Stimulated activated CD8-positive, alpha-beta memory T cell treated with anti-CD3 and anti-CD28 coated beads, Interleukin-2, amount 100 ng/mL, for 1 hour (primary cell): ENCODE measurements around the gene CAPN2.
"Not testable (repeated sequence)": the region's sequence is repeated elsewhere in the genome, so short reads cannot be mapped to it uniquely, and the experiment has no call there.

Experiments
- DNase-seq, 2 donors: peaks; one replicate each; pipeline ENCODE4 v3.0.0-alpha.2; 2020; ENCODE audit warnings: low read depth in 2 of 2

The CAPN2 gene

GRCh38 chr1:223717123-223717522 is 4.8 kb downstream of the CAPN2 start:
- no peak for DNase-seq

DNA sequence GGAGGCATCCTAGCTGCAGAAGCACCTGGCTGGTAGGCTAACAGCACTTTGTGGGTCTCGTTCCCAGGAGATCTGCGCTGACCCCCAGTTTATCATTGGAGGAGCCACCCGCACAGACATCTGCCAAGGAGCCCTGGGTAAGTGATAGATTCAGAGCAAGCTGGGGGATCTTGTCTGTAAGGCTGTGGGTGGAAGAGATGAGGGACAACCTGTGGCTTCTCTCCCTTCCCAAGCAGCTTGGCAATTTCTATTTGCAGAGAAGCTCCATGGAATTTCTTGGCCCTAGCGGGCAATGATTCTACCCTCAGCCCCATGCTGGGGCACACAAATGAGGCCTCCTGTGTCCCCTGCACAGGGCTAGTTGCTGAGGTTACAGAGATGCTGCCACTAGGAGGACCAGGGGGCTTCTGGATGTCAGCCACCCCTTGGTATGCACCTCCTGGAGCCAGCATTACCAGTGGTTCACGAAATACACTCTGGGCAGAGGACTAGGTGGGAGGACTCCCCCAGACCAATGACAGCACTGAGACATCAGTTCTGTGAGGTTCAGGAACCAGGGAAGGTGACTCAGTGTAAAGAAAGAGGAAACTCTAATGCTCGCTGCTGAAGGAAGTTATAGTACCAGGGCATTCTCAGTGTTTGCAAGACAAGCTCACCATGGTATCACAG is 5.5 kb downstream of the CAPN2 start:
- DNase-seq = no peak

DNA sequence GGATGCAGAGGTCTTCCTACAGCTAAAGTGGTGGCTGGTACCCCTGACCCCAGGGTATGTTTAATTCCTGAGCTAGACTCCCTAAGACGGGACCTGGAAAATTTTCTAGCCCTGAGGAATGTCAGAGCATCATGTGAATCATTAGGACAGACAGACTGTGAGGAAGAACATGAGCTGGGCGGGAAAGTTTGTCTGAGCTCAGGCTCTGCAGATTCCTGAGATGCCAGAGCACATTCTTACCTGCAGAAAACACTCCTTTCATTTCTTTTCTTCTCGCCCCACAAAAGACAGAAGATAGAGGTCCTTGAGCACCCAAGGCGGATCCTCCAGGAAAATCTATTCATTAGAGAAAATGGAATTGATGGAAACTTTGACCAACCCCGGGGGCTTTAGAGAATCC is 6.5 kb downstream of the CAPN2 start:
- DNase-seq = no peak

- DNase-seq = no peak
Observed at GRCh38 chr1:223720971-223721591, 8.7 kb downstream of the CAPN2 start.

DNA sequence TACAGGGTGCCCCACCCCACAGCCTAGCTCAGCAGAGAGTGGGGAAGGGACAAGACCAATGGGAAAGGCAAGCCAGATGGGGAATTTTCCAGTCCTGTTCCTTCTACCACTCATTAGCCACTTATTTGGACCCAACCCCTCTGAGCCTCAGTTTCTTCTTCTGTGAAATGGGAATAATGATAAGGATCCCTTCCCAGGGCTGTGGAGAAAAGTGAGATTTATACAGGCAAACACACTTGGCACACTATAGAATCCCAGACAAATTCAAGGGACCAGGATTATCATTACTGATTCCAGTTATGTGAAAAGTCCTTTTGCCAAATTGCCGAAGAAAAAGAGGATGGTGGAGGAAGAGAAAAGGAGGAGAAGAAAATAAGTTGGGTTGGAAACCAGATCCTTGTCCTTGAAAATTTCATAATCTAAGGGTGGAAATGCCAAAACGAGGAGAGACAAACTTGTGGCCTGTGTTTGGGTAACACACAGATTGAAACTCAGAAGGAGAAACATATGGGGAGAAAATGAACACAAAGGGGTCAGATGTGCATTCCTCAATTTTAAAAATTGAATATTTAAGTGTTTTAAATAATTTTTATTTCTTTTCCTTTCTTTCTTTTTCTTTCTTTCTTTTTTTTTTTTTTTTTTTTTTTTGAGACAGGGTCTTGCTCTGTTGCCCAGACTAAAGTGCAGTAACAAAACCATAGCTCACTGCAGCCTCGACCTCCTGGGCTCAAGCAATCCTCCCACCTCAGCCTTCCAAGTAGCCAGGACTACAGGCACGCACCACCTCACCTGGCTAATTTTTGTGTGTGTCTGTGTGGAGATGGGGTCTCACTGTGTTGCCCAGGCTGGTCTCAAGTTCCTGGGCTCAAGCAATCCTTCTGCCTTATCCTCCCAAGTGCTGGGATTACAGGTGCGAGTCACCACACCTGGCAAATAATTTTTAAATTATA is 9.6 kb downstream of the CAPN2 start:
- DNase-seq = no peak

- DNase-seq = no peak
Observed at GRCh38 chr1:223723351-223723904, 11.1 kb downstream of the CAPN2 start.

GRCh38 chr1:223724376-223724775 is 12.0 kb downstream of the CAPN2 start:
- no peak for DNase-seq

- DNase-seq = no peak
Observed at GRCh38 chr1:223725578-223725977, 13.2 kb downstream of the CAPN2 start.

DNA sequence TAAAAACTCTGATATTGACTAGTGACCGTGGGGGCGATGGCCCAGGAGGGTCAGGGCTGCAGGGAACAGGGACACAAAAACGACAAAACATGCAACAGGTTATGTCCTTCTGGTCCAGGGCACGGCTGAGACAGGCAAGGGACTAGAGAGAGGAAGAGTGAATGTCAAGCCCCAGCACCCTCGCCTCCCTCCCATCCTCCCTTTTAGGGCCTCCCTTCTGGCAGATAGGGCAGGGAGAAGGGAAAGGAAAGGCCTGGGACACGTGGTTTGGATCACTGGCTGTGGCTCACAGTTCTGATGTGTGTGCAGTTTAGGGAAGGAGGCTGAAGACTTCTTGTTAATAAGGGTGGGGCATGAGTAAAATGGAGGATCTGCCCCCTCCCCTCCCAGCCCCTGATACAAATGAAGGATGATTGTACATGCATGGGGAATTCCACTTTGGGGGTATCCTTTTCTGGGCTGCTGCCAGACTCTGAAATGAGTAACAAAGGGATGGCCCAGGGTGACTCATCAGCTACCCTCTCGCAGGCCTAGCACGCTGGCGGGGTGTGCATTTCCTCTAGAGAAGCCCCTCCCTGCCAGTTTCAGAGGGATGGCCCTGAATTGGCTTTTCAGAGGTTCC is 14.2 kb downstream of the CAPN2 start:
- DNase-seq = peak; percentile 74 to 79

- no peak for DNase-seq
Observed at GRCh38 chr1:223727541-223727940, 15.2 kb downstream of the CAPN2 start.

DNA sequence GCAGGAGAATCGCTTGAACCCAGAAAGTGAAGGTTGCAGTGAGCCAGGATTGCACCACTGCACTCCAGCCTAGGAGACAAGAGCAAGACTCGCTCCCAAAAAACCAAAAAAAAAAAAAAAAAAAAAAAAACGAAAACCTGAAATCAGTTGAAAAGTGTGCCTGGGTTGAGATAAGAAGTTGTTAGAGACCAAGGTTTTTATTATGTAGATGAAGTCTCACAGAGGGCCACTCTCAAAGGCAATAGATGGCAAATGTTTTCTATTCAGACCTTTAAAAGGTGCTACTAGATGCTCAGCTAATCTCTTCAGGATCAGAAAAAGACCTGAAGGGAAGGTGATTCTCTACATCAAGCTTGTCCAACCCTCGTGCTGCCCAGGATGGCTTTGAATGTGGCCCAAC is 17.6 kb downstream of the CAPN2 start:
- no peak for DNase-seq

DNA sequence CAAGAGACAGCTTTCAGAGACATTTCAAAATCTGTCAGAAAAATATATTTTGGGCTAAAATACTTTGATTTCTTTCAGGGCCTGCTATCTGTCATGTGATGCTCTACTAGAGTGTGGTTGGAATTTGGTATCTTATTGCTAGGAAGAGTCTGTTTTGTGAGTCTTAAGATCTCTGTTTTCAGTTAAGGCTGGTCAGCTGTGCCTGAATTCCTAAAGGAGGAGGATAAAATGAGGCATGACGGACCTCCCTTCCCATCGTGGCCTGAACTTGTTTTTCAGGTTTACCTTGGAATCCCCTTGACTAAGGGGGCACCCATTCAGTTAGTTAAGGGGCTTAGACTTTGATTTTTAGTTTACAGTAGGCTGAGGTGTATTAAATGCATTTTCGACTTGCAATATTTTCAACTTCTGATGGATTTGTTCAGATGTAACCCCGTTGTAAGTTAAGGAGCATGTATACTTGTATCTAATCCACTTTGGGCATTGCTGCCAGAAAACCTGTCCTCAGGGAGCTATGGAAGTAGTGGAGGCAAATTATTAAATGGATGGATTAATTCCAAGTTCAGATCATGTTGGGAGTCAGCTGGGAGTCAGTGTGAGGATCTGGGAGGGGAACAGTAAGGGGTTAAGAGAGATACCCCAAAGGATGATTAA is 18.3 kb downstream of the CAPN2 start:
- DNase-seq = no peak

DNA sequence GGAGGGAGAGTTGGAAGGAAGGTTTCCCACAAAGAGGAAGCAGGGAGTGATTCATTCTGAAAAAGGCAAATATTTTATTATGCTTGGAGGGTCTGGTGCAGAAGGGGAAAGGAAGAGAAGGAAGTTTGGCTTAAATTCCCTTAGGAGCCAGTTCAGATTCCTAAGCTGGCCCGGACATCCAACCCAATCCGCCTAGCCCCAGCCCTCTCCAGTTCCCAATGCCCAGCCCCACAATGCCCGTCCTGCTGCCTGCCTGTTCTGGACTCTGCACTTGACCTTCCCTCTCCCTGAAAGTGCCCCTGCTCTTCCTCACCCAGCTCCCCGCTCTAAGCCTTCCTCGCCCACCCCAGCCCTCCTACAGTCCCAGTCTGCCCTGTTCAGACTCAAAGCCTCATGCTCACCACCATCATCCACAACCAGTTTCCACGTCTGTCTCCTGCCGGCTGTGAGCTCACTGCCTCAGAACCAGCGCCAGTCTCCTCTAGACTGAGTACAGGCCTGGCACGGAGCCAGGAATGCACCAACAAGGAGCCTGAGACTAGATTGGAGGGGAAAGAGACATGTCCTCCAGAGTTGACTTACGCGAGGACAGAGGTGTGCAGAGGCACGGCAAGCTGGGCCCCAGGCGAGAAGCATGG is 18.9 kb downstream of the CAPN2 start:
- no peak for DNase-seq

GRCh38 chr1:223732993-223733798 is 20.9 kb downstream of the CAPN2 start:
- DNase-seq = no peak

- no peak for DNase-seq
Observed at GRCh38 chr1:223733898-223734852, 21.8 kb downstream of the CAPN2 start.

DNA sequence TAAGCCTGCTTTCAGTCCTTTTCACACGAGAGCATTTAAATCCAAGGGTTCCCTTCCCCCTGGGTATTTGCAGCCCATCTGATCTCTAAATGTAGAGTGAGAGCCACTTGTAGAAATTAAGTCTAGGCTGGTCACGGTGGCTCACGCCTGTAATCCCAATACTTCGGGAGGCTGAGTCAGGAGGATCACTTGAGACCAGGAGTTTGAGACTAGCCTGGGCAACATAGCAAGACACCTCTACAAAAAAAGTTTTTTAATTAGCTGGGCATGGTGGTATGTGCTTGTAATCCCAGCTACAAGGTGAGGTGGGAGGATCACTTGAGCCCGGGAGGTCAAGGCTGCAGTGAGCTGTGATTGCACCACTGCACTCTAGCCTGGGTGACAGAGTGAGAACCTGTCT is 24.3 kb downstream of the CAPN2 start:
- DNase-seq = not testable (repeated sequence)

- DNase-seq = no peak
Observed at GRCh38 chr1:223737342-223737741, 25.0 kb downstream of the CAPN2 start.

DNA sequence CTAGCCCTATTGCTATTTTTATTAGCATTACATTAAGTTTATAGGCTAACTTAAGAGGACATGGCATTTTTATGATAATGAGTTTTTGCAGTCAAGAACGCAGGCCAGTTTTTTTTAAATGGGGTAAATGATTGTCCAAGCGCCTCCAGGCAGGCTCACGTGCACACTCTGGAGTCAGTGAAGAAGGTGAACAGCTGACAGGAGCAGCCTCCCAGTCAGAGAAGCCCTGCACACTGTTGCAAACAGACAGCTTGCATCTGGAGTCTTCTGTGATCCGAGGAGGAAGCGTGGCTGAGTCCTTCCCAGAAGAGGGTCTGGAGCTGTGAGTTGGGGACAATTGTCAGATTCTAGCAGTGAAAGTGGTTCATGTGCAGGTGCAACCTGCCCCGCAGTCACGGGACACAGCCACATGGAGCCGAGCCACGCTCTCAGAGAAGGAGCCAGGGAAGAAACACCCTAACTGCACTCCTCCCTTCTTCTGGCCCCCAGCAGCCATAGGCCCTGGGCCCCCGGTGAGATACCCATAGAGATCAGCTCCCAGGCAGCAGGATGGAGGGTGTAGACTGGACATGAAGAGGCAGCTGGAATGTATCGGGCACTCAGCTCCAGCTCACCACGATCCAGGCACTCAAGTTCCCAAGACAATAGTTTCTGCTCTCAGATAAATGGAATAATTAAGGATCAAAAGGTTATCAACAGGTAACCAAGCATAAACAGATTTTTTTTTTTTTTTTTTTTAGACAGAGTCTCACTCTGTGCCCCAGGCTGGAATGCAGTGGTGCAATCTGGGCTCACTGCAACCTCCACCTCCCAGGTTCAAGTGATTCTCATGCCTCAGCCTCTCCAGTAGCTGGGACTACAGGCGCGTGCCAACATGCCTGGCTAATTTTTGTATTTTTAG is 26.4 kb downstream of the CAPN2 start:
- no peak for DNase-seq
